PC-9 (cell line): ENCODE results near the gene PLCE1. TPM values are rescaled to one million over a fixed set of nuclear protein-coding genes. Genes with fewer than 3 reads are reported as not detected.

Experiments
- BruUV-seq: library from RNA; stranded (reverse); fragments of 400-500 nt; replicated peaks from 2 replicates; lab custom pipeline; 2021; lab: Mats Ljungman, UMichigan
- CTCF ChIA-PET: fragments of 300-600 bp; sonication (Branson Sonifier 250); formaldehyde crosslinking; loops from one replicate; lab custom pipeline; 2022; ENCODE audit warnings: antibody characterized with exemption; lab: Charles Lee
- POLR2A ChIA-PET: fragments of 300-600 bp; sonication (Branson Sonifier 250); formaldehyde crosslinking; loops from one replicate; lab custom pipeline; 2022; ENCODE audit warnings: antibody characterized with exemption; ENCODE audit not compliant: unreplicated experiment; lab: Charles Lee
- DNase-seq, 2 experiments: peaks; one replicate each; pipeline versions ENCODE4 v3.0.0 to v3.0.0-alpha.2; 2015 to 2022; ENCODE audit warnings: mixed read lengths in 1 of 2
- H2AFZ ChIP-seq: fragments of 200-600 bp; sonication (generic); 2 replicates; pipeline ENCODE4 v1.8.1; 2017; ENCODE audit warnings: antibody characterized with exemption
- H3F3A ChIP-seq: fragments of 200-600 bp; sonication (generic); 2 replicates; pipeline ENCODE4 v1.8.1; 2017; ENCODE audit warnings: antibody characterized with exemption, mild to moderate bottlenecking, low read depth; ENCODE audit not compliant: insufficient read depth
- H3K27ac ChIP-seq: fragments of 200-600 bp; sonication (generic); 2 replicates; pipeline ENCODE4 v1.6.1; 2016; ENCODE audit warnings: mixed run types
- H3K27me3 ChIP-seq: fragments of 200-600 bp; sonication (generic); 2 replicates; pipeline ENCODE4 v1.6.1; 2016; ENCODE audit warnings: low read depth, mixed run types; ENCODE audit not compliant: insufficient read depth
- H3K36me3 ChIP-seq: fragments of 200-600 bp; sonication (generic); 2 replicates; pipeline ENCODE4 v1.6.1; 2016; ENCODE audit warnings: low read depth, mixed run types
- H3K4me1 ChIP-seq: fragments of 200-600 bp; sonication (generic); replicated peaks from 2 replicates; pipeline ENCODE4 v1.6.1; 2016; ENCODE audit warnings: mixed run types; ENCODE audit not compliant: insufficient read depth
- H3K4me2 ChIP-seq: fragments of 200-600 bp; sonication (generic); 2 replicates; pipeline ENCODE4 v1.6.1; 2017; ENCODE audit warnings: mixed run types
- H3K4me3 ChIP-seq: fragments of 200-600 bp; sonication (generic); 2 replicates; pipeline ENCODE4 v1.6.1; 2016; ENCODE audit warnings: mixed run types
- H3K79me2 ChIP-seq: fragments of 200-600 bp; sonication (generic); 2 replicates; pipeline ENCODE4 v1.6.1; 2017; ENCODE audit warnings: low read depth, mixed run types
- H3K9me2 ChIP-seq: fragments of 200-600 bp; sonication (generic); 2 replicates; pipeline ENCODE4 v1.8.1; 2017; ENCODE audit warnings: mild to moderate bottlenecking; ENCODE audit not compliant: insufficient read depth
- H3K9me3 ChIP-seq: fragments of 200-600 bp; sonication (generic); 2 replicates; pipeline ENCODE4 v1.8.1; 2016; ENCODE audit warnings: low read depth; ENCODE audit not compliant: insufficient read depth
- H4K20me1 ChIP-seq: fragments of 200-600 bp; sonication (generic); 2 replicates; pipeline ENCODE4 v1.8.1; 2017; ENCODE audit not compliant: insufficient read depth
- CTCF ChIP-seq: fragments of 200-600 bp; sonication (generic); conservative IDR thresholded peaks from 2 replicates; pipeline ENCODE4 v1.6.1; 2017; ENCODE audit warnings: mixed run types, antibody characterized with exemption, mild to moderate bottlenecking, moderate library complexity
- EZH2 ChIP-seq: fragments of 200-600 bp; sonication (generic); IDR thresholded peaks from 2 replicates; pipeline ENCODE4 v1.8.0; 2017; ENCODE audit warnings: antibody characterized with exemption, low read depth
- intact Hi-C: fragments of 100-400 bp; cut with micrococcal nuclease; formaldehyde crosslinking; loops from one replicate; pipeline ENCODE4 v1.10.0; 2022; ENCODE audit not compliant: unreplicated experiment
- total RNA-seq: library from RNA; stranded (reverse); gene quantifications from 2 replicates; pipeline ENCODE4 v1.2.3, GENCODE V29; 2021

The PLCE1 gene
- total RNA-seq, 1 experiment from 2014 or later: 15.2 TPM

GRCh38 chr10:94036766-94037033 lies 43.0 kb downstream of the PLCE1 start:
- intact Hi-C loops: no loop called here
- Histone ChIP-seq H3K4me2 (no peak overlapping the region; the same call in 1 of the 2 replicates), H3K9me2 (no peaks in the 10 kb centered on the region), H3K79me2 (no peaks in the 10 kb centered on the region), H4K20me1 (no peaks in the 10 kb centered on the region), H3K36me3 (no peaks in the 10 kb centered on the region), H3K4me1 (peaks cover 36% of the 10 kb centered on the region), H3K27ac (0 out of 2 replicates have a peak overlapping the region, but pooled peaks have one; percentile 15), H3F3A (no peaks in the 10 kb centered on the region), H3K4me3 (no peak overlapping the region), H3K27me3 (no peaks in the 10 kb centered on the region), H2AFZ (no peak overlapping the region), H3K9me3 (no peaks in the 10 kb centered on the region)
- TF ChIP-seq EZH2 (no peak), CTCF (no peak)
- DNase-seq: no peak
- ChIA-PET POLR2A (no interaction called here), CTCF (no interaction called here)
- BruUV-seq: no TSS peak

- intact Hi-C loops: no loop called here
- Histone ChIP-seq H3K9me3 (no peaks in the 10 kb centered on the region), H3F3A (peaks cover 4% of the 10 kb centered on the region; the same call in 1 of the 2 replicates), H3K36me3 (no peaks in the 10 kb centered on the region), H3K79me2 (no peaks in the 10 kb centered on the region), H4K20me1 (no peaks in the 10 kb centered on the region), H3K9me2 (no peaks in the 10 kb centered on the region), H3K4me3 (no peak overlapping the region), H2AFZ (no peak overlapping the region), H3K27me3 (no peaks in the 10 kb centered on the region), H3K27ac (0 out of 2 replicates have a peak overlapping the region, but pooled peaks have one; percentile 32), H3K4me1 (peaks cover 42% of the 10 kb centered on the region), H3K4me2 (0 out of 2 replicates have a peak overlapping the region, but pooled peaks have one; percentile 42)
- DNase-seq: no peak
- no TSS peak for BruUV-seq
- CTCF ChIA-PET: interaction anchor here (0.6 kb wide), 1 partner anchor 128 kb away, joined by 4 read pairs; no protein-coding TSS in a partner anchor
- POLR2A ChIA-PET: interaction anchor here (0.6 kb wide), 1 partner anchor 9 kb away, joined by 4 read pairs; no protein-coding TSS in a partner anchor
- no peak for TF ChIP-seq CTCF
- no peak for TF ChIP-seq EZH2
These were observed 43.6 kb downstream of the PLCE1 start for GRCh38 chr10:94037286-94037685.

- H3K4me3 ChIP-seq: no peak overlapping the region
- no peaks in the 10 kb centered on the region for H3K9me2 ChIP-seq
- no peaks in the 10 kb centered on the region for H3K36me3 ChIP-seq
- ChIA-PET CTCF (interaction anchor here (0.6 kb wide), 1 partner anchor 127 kb away, joined by 4 read pairs; no protein-coding TSS in a partner anchor), POLR2A (interaction anchor here (0.6 kb wide), 1 partner anchor 10 kb away, joined by 4 read pairs; no protein-coding TSS in a partner anchor)
- H4K20me1 ChIP-seq: no peaks in the 10 kb centered on the region
- DNase-seq: peak; percentile 59 to 77
- intact Hi-C loops: no loop called here
- no peaks in the 10 kb centered on the region for H3K9me3 ChIP-seq
- no peaks in the 10 kb centered on the region for H3K27me3 ChIP-seq
- no peaks in the 10 kb centered on the region for H3K79me2 ChIP-seq
- peak overlapping the region; percentile 32; the same call in 1 of the 2 replicates for H3K27ac ChIP-seq
- peak overlapping the region; percentile 42; the same call in 1 of the 2 replicates for H3K4me2 ChIP-seq
- peaks cover 9% of the 10 kb centered on the region for H3F3A ChIP-seq
- no peak overlapping the region for H2AFZ ChIP-seq
- BruUV-seq: no TSS peak
- TF ChIP-seq CTCF (no peak), EZH2 (no peak)
- peaks cover 48% of the 10 kb centered on the region for H3K4me1 ChIP-seq
These were observed 44.3 kb downstream of the PLCE1 start for GRCh38 chr10:94038024-94038423.
